Measurements from ENCODE around the gene MSI2. TPM values are rescaled to one million over a fixed set of nuclear protein-coding genes. Genes with fewer than 3 reads are reported as not detected.

The MSI2 gene
- total and polyA plus RNA-seq, 2 donors (not counting 3 experiments of a cell fraction or from before 2014, with no cell fraction given), result 20.9 to 59.3 TPM

DNA sequence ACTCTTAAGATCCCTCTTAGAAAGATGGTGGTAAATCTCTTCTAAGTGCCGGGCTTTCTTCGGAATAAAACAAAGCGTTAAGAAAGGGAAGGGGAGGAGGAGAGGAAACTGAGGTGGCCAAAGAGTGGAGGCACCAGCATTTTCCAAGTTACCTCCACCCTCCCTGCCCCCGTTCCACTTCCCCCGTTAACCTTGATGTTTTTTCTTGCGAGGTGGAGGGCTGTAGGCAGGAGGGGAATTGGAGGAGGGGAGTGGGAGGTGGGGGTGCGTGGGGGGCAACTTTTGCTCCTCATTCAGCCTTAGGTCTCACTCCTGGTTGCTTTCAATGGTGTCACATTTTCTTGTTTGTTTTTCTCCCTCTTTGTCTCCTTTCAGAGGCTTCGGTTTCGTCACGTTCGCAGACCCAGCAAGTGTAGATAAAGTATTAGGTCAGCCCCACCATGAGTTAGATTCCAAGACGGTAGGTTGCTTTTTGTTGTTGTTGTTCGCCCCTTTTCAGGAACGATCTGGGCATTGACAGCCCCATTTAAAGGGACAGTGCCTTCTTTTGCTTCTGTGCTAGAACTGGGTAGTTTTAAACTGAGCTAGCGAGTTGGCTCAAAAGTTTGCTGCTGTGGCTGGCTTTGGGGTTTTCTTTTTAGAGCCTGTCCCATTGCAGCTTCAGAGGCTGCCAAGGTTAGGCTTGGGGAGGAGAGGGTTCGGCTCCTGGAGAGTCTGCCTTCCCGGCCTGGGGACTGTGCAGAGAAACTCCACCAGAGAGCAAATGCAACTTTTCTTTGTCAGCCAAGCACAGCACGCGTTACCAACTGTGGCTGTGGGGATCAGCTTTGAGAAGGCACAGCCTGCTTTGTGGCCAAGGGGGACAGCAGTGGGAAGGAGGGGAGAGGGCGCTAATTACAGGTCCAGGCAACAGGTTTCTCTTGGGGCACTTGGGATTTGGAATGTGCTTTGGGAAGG is 1.9 kb downstream of the MSI2 start:
- Histone ChIP-seq H3K27me3 (ENCODE audit: control insufficient read depth in 2 of 2, insufficient read depth in 2 of 2, low read length in 2 of 2) (peaks cover 0 to 2% of the 10 kb centered on the region in 2 experiments), H3K9me3 (replicated peaks; ENCODE audit: control insufficient read depth, insufficient read depth, low read length) (no peaks in the 10 kb centered on the region), H3K36me3 (ENCODE audit: control insufficient read depth in 2 of 2, extremely low read depth in 1 of 2, insufficient read depth in 2 of 2, low read length in 2 of 2) (peaks cover 0 to 9% of the 10 kb centered on the region in 2 experiments), H3K9me1 (replicated peaks; ENCODE audit: control insufficient read depth, extremely low read depth, insufficient read depth, low read length) (no peaks in the 10 kb centered on the region), H3K27ac (ENCODE audit: insufficient read depth, low read depth, low read length) (peak overlapping the region; percentile 21), H3K4me2 (ENCODE audit: insufficient read depth, low read length) (peak overlapping the region; percentile 100), H2AFZ (ENCODE audit: low read depth, low read length) (peak overlapping the region; percentile 50), H3K9ac (replicated peaks; ENCODE audit: extremely low read depth, insufficient read depth, low read length) (peak overlapping the region; percentile 71), H4K20me1 (replicated peaks; ENCODE audit: control insufficient read depth, extremely low read depth, insufficient read depth, low read length) (no peaks in the 10 kb centered on the region), H3K79me2 (ENCODE audit: control insufficient read depth, insufficient read depth, low read length) (no peaks in the 10 kb centered on the region), H3K4me1 (ENCODE audit: control insufficient read depth, extremely low read depth, insufficient read depth, low read length) (peaks cover 12% of the 10 kb centered on the region), H3K4me3 (replicated peaks in 1 of 3; ENCODE audit: insufficient read depth in 1 of 3, low read depth in 1 of 3, low read length in 3 of 3) (peak overlapping the region; percentile 85 to 99 (median 97))
- no TSS peak for BruUV-seq (replicated peaks)
- FAIRE-seq (peak; percentile 56), DNase-seq (ENCODE audit: low read depth, low spot score) (peak; percentile 33)
- TF ChIP-seq POLR2AphosphoS5 (IDR thresholded peaks at IDR 0.05; ENCODE audit: insufficient read depth, low read depth, low read length) (no peak), EZH2 (IDR thresholded peaks at IDR 0.05; ENCODE audit: borderline replicate concordance, low read depth, low read length, severe bottlenecking) (no peak)
- ChIA-PET POLR2A (no interaction called here), CTCF (interaction anchor here (0.6 to 3.8 kb wide), 8 partner anchors 13 to 951 kb away, joined by 3 to 62 read pairs (median 6); no protein-coding TSS in a partner anchor)
- dilution Hi-C loops (cut with MboI; ENCODE audit: extremely low pct_ligation_motif_present, low sequenced_read_pairs), result no loop called here
- intact Hi-C loops (cut with micrococcal nuclease), result loop anchor here (1.0 to 5.0 kb wide), 8 partner anchors 37 to 739 kb away; no protein-coding TSS in a partner anchor

DNA sequence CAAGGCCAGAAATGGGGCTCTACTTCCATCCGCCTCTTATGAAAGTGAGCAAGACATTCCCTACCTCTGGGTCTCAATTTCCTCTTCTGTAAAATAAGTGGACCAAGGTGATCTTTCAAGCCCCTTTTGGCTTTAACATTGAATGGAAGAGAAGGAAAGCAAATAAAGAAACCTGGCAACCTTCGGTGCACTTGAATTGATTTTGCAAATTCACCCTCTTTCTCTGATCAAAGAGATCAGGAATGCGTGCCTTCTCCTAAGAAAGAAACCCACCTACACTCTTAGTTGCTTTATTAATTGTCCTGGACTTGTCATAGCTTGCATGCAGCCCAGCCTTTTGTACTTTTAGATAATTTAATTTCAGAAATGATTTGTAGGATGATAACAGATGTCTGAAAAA is 3.0 kb downstream of the MSI2 start:
- CTCF ChIA-PET, result no interaction called here
- Histone ChIP-seq H4K20me1 (replicated peaks; ENCODE audit: control insufficient read depth, extremely low read depth, insufficient read depth, low read length) (no peaks in the 10 kb centered on the region), H3K27ac (ENCODE audit: insufficient read depth, low read depth, low read length) (no peak overlapping the region), H3K79me2 (ENCODE audit: control insufficient read depth, insufficient read depth, low read length) (no peaks in the 10 kb centered on the region), H3K4me1 (ENCODE audit: control insufficient read depth, extremely low read depth, insufficient read depth, low read length) (peaks cover 12% of the 10 kb centered on the region), H3K9ac (replicated peaks; ENCODE audit: extremely low read depth, insufficient read depth, low read length) (no peak overlapping the region), H3K36me3 (ENCODE audit: control insufficient read depth in 2 of 2, extremely low read depth in 1 of 2, insufficient read depth in 2 of 2, low read length in 2 of 2) (peaks cover 0 to 9% of the 10 kb centered on the region in 2 experiments), H3K4me2 (ENCODE audit: insufficient read depth, low read length) (no peak overlapping the region), H3K9me1 (replicated peaks; ENCODE audit: control insufficient read depth, extremely low read depth, insufficient read depth, low read length) (no peaks in the 10 kb centered on the region), H3K27me3 (ENCODE audit: control insufficient read depth in 2 of 2, insufficient read depth in 2 of 2, low read length in 2 of 2) (no peaks in the 10 kb centered on the region), H2AFZ (ENCODE audit: low read depth, low read length) (no peak overlapping the region), H3K4me3 (replicated peaks in 1 of 3; ENCODE audit: insufficient read depth in 1 of 3, low read depth in 1 of 3, low read length in 3 of 3) (no peak overlapping the region), H3K9me3 (replicated peaks; ENCODE audit: control insufficient read depth, insufficient read depth, low read length) (no peaks in the 10 kb centered on the region)
- intact Hi-C loops (cut with micrococcal nuclease), result loop anchor here (5.0 kb wide), 6 partner anchors 98 to 738 kb away; no protein-coding TSS in a partner anchor
- TSS peak; percentile 2 for BruUV-seq (replicated peaks)
- DNase-seq (ENCODE audit: low read depth, low spot score) (no peak), FAIRE-seq (no peak)
- no peak for TF ChIP-seq MYC (IDR thresholded peaks at IDR 0.05; ENCODE audit: low read depth, low read length)
- TF ChIP-seq, protein P1, sequence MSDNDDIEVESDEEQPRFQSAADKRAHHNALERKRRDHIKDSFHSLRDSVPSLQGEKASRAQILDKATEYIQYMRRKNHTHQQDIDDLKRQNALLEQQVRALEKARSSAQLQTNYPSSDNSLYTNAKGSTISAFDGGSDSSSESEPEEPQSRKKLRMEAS (IDR thresholded peaks at IDR 0.05; ENCODE audit: insufficient read depth, insufficient read length), result no peak
- POLR2A ChIA-PET, result no interaction called here
- dilution Hi-C loops (cut with MboI; ENCODE audit: extremely low pct_ligation_motif_present, low sequenced_read_pairs), result no loop called here

Data from endothelial cell of umbilical vein (primary cell).